Mesendoderm (in vitro differentiated cells): ENCODE data around the gene PARVB.

Experiments
- DNase-seq: peaks from one replicate; pipeline ENCODE4 v3.0.0; 2013
- H2AK5ac ChIP-seq: 2 replicates; pipeline ENCODE4 v1.6.1; 2013; ENCODE audit warnings: low read length, inconsistent platforms
- H2BK120ac ChIP-seq: 2 replicates; pipeline ENCODE4 v1.6.1; 2013; ENCODE audit warnings: low read depth, mild to moderate bottlenecking, low read length, moderate library complexity, mixed read lengths
- H2BK15ac ChIP-seq: replicated peaks from 2 replicates; pipeline ENCODE4 v1.6.1; 2013; ENCODE audit warnings: low read depth, mild to moderate bottlenecking, moderate library complexity
- H2BK5ac ChIP-seq: 2 replicates; pipeline ENCODE4 v1.6.1; 2013; ENCODE audit warnings: low read length, inconsistent platforms
- H3K18ac ChIP-seq: 2 replicates; pipeline ENCODE4 v1.6.1; 2013; ENCODE audit warnings: mild to moderate bottlenecking, low read length, mixed read lengths
- H3K23ac ChIP-seq: one replicate; pipeline ENCODE4 v1.6.1; 2013; ENCODE audit warnings: low read length
- H3K27ac ChIP-seq: 2 replicates; pipeline ENCODE4 v1.5.1; 2013; ENCODE audit warnings: low read depth, mild to moderate bottlenecking, inconsistent platforms, low read length, moderate library complexity
- H3K27me3 ChIP-seq: 2 replicates; pipeline ENCODE4 v1.6.1; 2013; ENCODE audit warnings: low read length, control low read depth, mild to moderate bottlenecking, inconsistent platforms; ENCODE audit not compliant: insufficient read depth, poor library complexity
- H3K36me3 ChIP-seq: 2 replicates; pipeline ENCODE4 v1.6.1; 2013; ENCODE audit warnings: low read length, inconsistent platforms; ENCODE audit not compliant: control insufficient read depth, insufficient read depth
- H3K4ac ChIP-seq: one replicate; pipeline ENCODE4 v1.6.1; 2013; ENCODE audit warnings: low read depth, mild to moderate bottlenecking, low read length, moderate library complexity
- H3K4me1 ChIP-seq: 2 replicates; pipeline ENCODE4 v1.6.1; 2013; ENCODE audit warnings: low read depth, low read length, inconsistent platforms; ENCODE audit not compliant: control insufficient read depth
- H3K4me2 ChIP-seq: 2 replicates; pipeline ENCODE4 v1.6.1; 2013; ENCODE audit warnings: low read length
- H3K4me3 ChIP-seq: 2 replicates; pipeline ENCODE4 v1.5.1; 2013; ENCODE audit warnings: mild to moderate bottlenecking, low read length
- H3K56ac ChIP-seq: one replicate; pipeline ENCODE4 v1.6.1; 2013; ENCODE audit warnings: low read length
- H3K79me1 ChIP-seq: 2 replicates; pipeline ENCODE4 v1.6.1; 2013; ENCODE audit warnings: low read length, inconsistent platforms
- H3K79me2 ChIP-seq: 2 replicates; pipeline ENCODE4 v1.6.1; 2013; ENCODE audit warnings: mild to moderate bottlenecking, low read length; ENCODE audit not compliant: control insufficient read depth, insufficient read depth
- H3K9ac ChIP-seq: 2 replicates; pipeline ENCODE4 v1.6.1; 2013; ENCODE audit warnings: low read length, inconsistent platforms
- H4K5ac ChIP-seq: one replicate; pipeline ENCODE4 v1.6.1; 2013; ENCODE audit warnings: low read length
- H4K8ac ChIP-seq: one replicate; pipeline ENCODE4 v1.6.1; 2013; ENCODE audit warnings: low read depth, mild to moderate bottlenecking, control low read depth, low read length, moderate library complexity
- whole genome bisulfite sequencing: extraction: QIAGEN DNeasy Blood & Tissue Kit; methylation state at CpG from one replicate; pipeline ENCODE4 v1.1.7; 2013; ENCODE audit warnings: low lambda C conversion rate, missing lambda C conversion rate; ENCODE audit not compliant: insufficient coverage; ENCODE audit errors: extremely low coverage; 5-methylcytosine and 5-hydroxymethylcytosine counted together

The PARVB gene

GRCh38 chr22:44082801-44083200 lies 58.7 kb downstream of the PARVB start:
- WGBS, result no CpG with 5 or more reads among the region's 9 CpGs

GRCh38 chr22:44084044-44084772 lies 60.1 kb downstream of the PARVB start:
- H3K4me2 ChIP-seq, result no peak overlapping the region
- H3K4me1 ChIP-seq, result no peaks in the 10 kb centered on the region
- no peak overlapping the region for H3K23ac ChIP-seq
- no peaks in the 10 kb centered on the region for H3K36me3 ChIP-seq
- WGBS, result no CpG with 5 or more reads among the region's 11 CpGs
- no peaks in the 10 kb centered on the region for H3K79me1 ChIP-seq
- no peak overlapping the region for H3K9ac ChIP-seq
- H3K4ac ChIP-seq, result no peak overlapping the region
- H3K27me3 ChIP-seq, result no peaks in the 10 kb centered on the region
- no peak overlapping the region for H2BK5ac ChIP-seq
- H2BK15ac ChIP-seq, result no peak overlapping the region
- H3K4me3 ChIP-seq, result no peak overlapping the region
- H4K5ac ChIP-seq, result no peak overlapping the region
- no peaks in the 10 kb centered on the region for H3K79me2 ChIP-seq
- no peak overlapping the region for H2AK5ac ChIP-seq
- no peak overlapping the region for H4K8ac ChIP-seq
- H3K18ac ChIP-seq, result no peak overlapping the region
- no peak overlapping the region for H2BK120ac ChIP-seq
- no peak overlapping the region for H3K56ac ChIP-seq
- no peak for DNase-seq
- no peak overlapping the region for H3K27ac ChIP-seq

More at GRCh38 chr22:44082801-44083200, 58.7 kb downstream of the PARVB start:
- Histone ChIP-seq H3K27ac (no peak overlapping the region), H3K79me2 (no peaks in the 10 kb centered on the region), H3K23ac (no peak overlapping the region), H4K8ac (no peak overlapping the region), H3K4me2 (no peak overlapping the region), H3K4me3 (no peak overlapping the region), H3K36me3 (no peaks in the 10 kb centered on the region), H3K56ac (no peak overlapping the region), H2BK5ac (no peak overlapping the region), H3K18ac (no peak overlapping the region), H3K4me1 (no peaks in the 10 kb centered on the region), H3K9ac (no peak overlapping the region), H3K27me3 (no peaks in the 10 kb centered on the region), H3K79me1 (no peaks in the 10 kb centered on the region), H4K5ac (no peak overlapping the region), H3K4ac (no peak overlapping the region), H2BK120ac (no peak overlapping the region), H2AK5ac (no peak overlapping the region), H2BK15ac (no peak overlapping the region)
- DNase-seq, result no peak

- no peak overlapping the region for H3K4me2 ChIP-seq
Observed at GRCh38 chr22:44085743-44086270, 61.7 kb downstream of the PARVB start.

DNA sequence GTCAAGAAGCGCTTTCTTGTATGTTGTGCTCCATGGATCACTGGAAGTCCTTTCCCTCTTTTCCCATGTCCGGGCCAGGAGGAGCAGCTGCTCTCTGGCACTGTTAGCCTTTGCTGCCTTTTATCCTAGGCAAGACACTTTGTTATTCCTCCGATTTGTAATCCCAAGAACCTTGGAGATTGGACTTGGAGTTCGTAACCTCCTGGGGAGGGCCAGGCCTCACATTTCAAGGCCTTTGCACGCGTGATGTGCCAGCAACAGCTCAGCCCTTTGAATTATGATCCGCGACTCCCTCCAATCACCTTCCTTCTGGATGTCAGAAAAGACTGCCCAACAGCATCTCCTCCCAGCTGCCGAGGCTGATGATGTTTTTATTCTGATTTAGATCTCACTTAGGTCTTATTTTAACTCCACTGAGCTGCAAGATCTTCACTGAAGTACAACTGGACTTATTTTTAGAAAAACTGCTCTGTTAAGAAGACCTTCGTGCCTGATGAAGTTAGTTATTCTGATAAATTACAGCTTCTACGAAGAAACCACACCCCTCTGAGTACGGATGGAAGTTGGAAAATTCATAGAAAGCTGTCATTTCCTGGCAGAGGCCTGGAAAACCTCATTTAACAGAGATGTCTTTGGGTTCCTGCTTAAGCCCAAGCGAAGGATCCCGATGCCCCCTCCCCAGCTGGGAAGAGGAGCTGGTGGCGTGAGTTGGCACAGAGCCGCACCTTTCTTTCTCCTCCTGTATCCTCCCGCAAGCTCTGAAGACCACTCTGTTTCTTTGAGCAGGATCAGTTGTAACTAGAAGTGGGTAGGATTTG lies 62.4 kb downstream of the PARVB start:
- Histone ChIP-seq H3K4me3 (no peak overlapping the region), H2AK5ac (no peak overlapping the region), H3K36me3 (no peaks in the 10 kb centered on the region), H4K5ac (no peak overlapping the region), H3K4me2 (no peak overlapping the region), H2BK15ac (no peak overlapping the region), H4K8ac (no peak overlapping the region), H3K56ac (no peak overlapping the region), H3K23ac (no peak overlapping the region), H3K27ac (no peak overlapping the region), H3K79me1 (no peaks in the 10 kb centered on the region), H2BK5ac (no peak overlapping the region), H3K4ac (no peak overlapping the region), H3K9ac (no peak overlapping the region), H2BK120ac (no peak overlapping the region), H3K27me3 (no peaks in the 10 kb centered on the region), H3K79me2 (no peaks in the 10 kb centered on the region), H3K4me1 (no peaks in the 10 kb centered on the region), H3K18ac (no peak overlapping the region)
- DNase-seq, result no peak
- no CpG with 5 or more reads among the region's 17 CpGs for WGBS

More at GRCh38 chr22:44085743-44086270, 61.7 kb downstream of the PARVB start:
- Histone ChIP-seq H3K4me3 (no peak overlapping the region), H3K18ac (no peak overlapping the region), H2BK120ac (no peak overlapping the region), H3K56ac (no peak overlapping the region), H2BK15ac (no peak overlapping the region), H2AK5ac (no peak overlapping the region), H4K5ac (no peak overlapping the region), H3K23ac (no peak overlapping the region), H3K9ac (no peak overlapping the region), H3K36me3 (no peaks in the 10 kb centered on the region), H3K4ac (no peak overlapping the region), H2BK5ac (no peak overlapping the region), H4K8ac (no peak overlapping the region), H3K27ac (no peak overlapping the region), H3K79me1 (no peaks in the 10 kb centered on the region), H3K4me1 (no peaks in the 10 kb centered on the region), H3K27me3 (no peaks in the 10 kb centered on the region), H3K79me2 (no peaks in the 10 kb centered on the region)
- DNase-seq, result peak; percentile 66
- no CpG with 5 or more reads among the region's 11 CpGs for WGBS

DNA sequence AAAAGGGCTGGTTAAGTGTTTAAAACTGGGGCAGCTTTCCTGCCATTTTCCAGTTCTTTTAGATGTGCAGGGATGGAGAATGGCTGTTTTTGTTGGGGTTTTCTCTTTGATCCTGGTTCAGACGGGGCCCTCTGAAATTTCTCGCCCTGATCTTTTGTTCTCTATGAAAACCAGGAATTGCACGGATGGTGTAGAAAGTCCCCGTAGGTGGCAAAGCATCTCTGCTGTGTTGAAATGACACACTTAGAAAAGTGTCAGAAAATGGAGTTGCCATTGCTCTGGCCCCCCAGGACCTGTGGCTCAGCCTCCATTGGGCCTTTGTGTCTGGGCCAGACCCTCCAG lies 63.0 kb downstream of the PARVB start:
- H2BK120ac ChIP-seq, result no peak overlapping the region
- no peaks in the 10 kb centered on the region for H3K36me3 ChIP-seq
- no peak overlapping the region for H3K27ac ChIP-seq
- H3K4me1 ChIP-seq, result no peaks in the 10 kb centered on the region
- H2BK15ac ChIP-seq, result no peak overlapping the region
- no peak overlapping the region for H3K18ac ChIP-seq
- H3K79me2 ChIP-seq, result no peaks in the 10 kb centered on the region
- H3K27me3 ChIP-seq, result no peaks in the 10 kb centered on the region
- DNase-seq, result no peak
- no peak overlapping the region for H3K56ac ChIP-seq
- H2AK5ac ChIP-seq, result no peak overlapping the region
- H3K9ac ChIP-seq, result no peak overlapping the region
- H3K4me2 ChIP-seq, result no peak overlapping the region
- H4K5ac ChIP-seq, result no peak overlapping the region
- no peak overlapping the region for H4K8ac ChIP-seq
- no peak overlapping the region for H3K4ac ChIP-seq
- no peak overlapping the region for H2BK5ac ChIP-seq
- no peak overlapping the region for H3K4me3 ChIP-seq
- no peak overlapping the region for H3K23ac ChIP-seq
- WGBS, result no CpG with 5 or more reads among the region's 4 CpGs
- no peaks in the 10 kb centered on the region for H3K79me1 ChIP-seq
